DOHH2 (cell line): ENCODE results near the gene ABTB2.

ENCODE experiments used
- H3F3A ChIP-seq: fragments of 200-600 bp; sonication (generic), shearing (Covaris generic); 2 replicates; pipeline ENCODE4 v1.6.0; 2016; ENCODE audit warnings: antibody characterized with exemption, mild to moderate bottlenecking; ENCODE audit not compliant: control insufficient read depth, insufficient read depth
- H3K27ac ChIP-seq: fragments of 200-600 bp; sonication (generic); 2 replicates; pipeline ENCODE4 v1.5.1; 2014; ENCODE audit warnings: low read depth, mild to moderate bottlenecking, low read length, moderate library complexity
- H3K27me3 ChIP-seq: fragments of 200-600 bp; sonication (generic); 2 replicates; pipeline ENCODE4 v1.6.1; 2014; ENCODE audit warnings: mild to moderate bottlenecking, low read length, mixed read lengths; ENCODE audit not compliant: control insufficient read depth
- H3K36me3 ChIP-seq: fragments of 200-600 bp; sonication (generic); 2 replicates; pipeline ENCODE4 v1.6.1; 2014; ENCODE audit warnings: mild to moderate bottlenecking, low read length, moderate library complexity, mixed read lengths; ENCODE audit not compliant: control insufficient read depth
- H3K4me1 ChIP-seq: fragments of 200-600 bp; sonication (generic); 2 replicates; pipeline ENCODE4 v1.6.1; 2014; ENCODE audit warnings: mild to moderate bottlenecking, low read length, mixed read lengths; ENCODE audit not compliant: control insufficient read depth
- H3K4me2 ChIP-seq: fragments of 200-600 bp; sonication (generic); 2 replicates; pipeline ENCODE4 v1.6.0; 2014; ENCODE audit warnings: mild to moderate bottlenecking, low read length, moderate library complexity
- H3K4me3 ChIP-seq: fragments of 200-600 bp; sonication (generic); 2 replicates; pipeline ENCODE4 v1.5.1; 2014; ENCODE audit warnings: mild to moderate bottlenecking, low read length, mixed read lengths
- H3K79me2 ChIP-seq: fragments of 200-600 bp; sonication (generic); 2 replicates; pipeline ENCODE4 v1.6.1; 2014; ENCODE audit warnings: mild to moderate bottlenecking, low read length, mixed read lengths; ENCODE audit not compliant: control insufficient read depth
- H3K9me2 ChIP-seq: fragments of 200-600 bp; sonication (generic); replicated peaks from 2 replicates; pipeline ENCODE4 v1.6.1; 2014; ENCODE audit warnings: mild to moderate bottlenecking, low read length, mixed read lengths; ENCODE audit not compliant: control insufficient read depth
- H3K9me3 ChIP-seq: fragments of 200-600 bp; sonication (generic); 2 replicates; pipeline ENCODE4 v1.6.1; 2014; ENCODE audit warnings: antibody characterized with exemption, low read length, mixed read lengths; ENCODE audit not compliant: control insufficient read depth, insufficient read depth
- H4K20me1 ChIP-seq: fragments of 200-600 bp; sonication (generic); 2 replicates; pipeline ENCODE4 v1.6.0; 2014; ENCODE audit warnings: low read depth, mild to moderate bottlenecking, antibody characterized with exemption, low read length, moderate library complexity; ENCODE audit not compliant: control insufficient read depth, insufficient read depth
- CTCF ChIP-seq: fragments of 200-600 bp; sonication (generic); IDR thresholded peaks from one replicate; pipeline ENCODE4 v1.5.1; 2014; ENCODE audit warnings: antibody characterized with exemption, mild to moderate bottlenecking, low read depth, low read length; ENCODE audit not compliant: poor library complexity, severe bottlenecking
- EZH2phosphoT487 ChIP-seq: fragments of 200-600 bp; sonication (generic); IDR thresholded peaks from 2 replicates; pipeline ENCODE4 v1.6.1; 2017; ENCODE audit warnings: borderline replicate concordance, mild to moderate bottlenecking, antibody characterized with exemption, low read length, moderate library complexity, mixed read lengths

ABTB2 gene

DNA sequence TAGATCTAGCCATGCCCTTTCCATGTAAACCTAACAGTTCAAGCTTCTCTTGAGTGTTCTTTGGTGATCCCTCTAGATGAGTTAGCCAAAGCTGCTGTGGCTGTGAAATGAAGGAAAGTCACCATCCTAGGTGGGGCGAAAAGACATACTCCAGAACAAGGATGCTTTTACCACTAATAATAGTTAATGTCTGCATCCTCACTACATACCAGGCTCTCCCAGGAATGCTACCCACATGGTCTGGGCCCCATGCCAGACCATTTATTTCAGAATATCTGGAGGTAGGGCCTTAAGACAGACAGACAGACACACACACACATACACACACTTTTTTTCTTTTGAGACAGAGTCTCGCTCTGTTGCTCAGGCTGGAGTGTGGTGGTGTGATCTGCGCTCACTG lies 14.7 kb downstream of the ABTB2 start:
- Histone ChIP-seq H4K20me1 (no peaks in the 10 kb centered on the region), H3F3A (no peaks in the 10 kb centered on the region), H3K4me3 (no peak overlapping the region), H3K79me2 (no peaks in the 10 kb centered on the region), H3K27ac (no peak overlapping the region), H3K9me2 (no peaks in the 10 kb centered on the region), H3K27me3 (peaks cover 19% of the 10 kb centered on the region; the same call in 1 of the 2 replicates), H3K36me3 (no peaks in the 10 kb centered on the region), H3K4me2 (no peak overlapping the region), H3K4me1 (no peaks in the 10 kb centered on the region; the same call in 1 of the 2 replicates), H3K9me3 (no peaks in the 10 kb centered on the region)
- TF ChIP-seq CTCF (no peak), EZH2phosphoT487 (no peak)

- H3K9me2 ChIP-seq: no peaks in the 10 kb centered on the region
- peaks cover 15% of the 10 kb centered on the region; the same call in 1 of the 2 replicates for H3K27me3 ChIP-seq
- H4K20me1 ChIP-seq: no peaks in the 10 kb centered on the region
- no peaks in the 10 kb centered on the region for H3K9me3 ChIP-seq
- no peak overlapping the region for H3K4me3 ChIP-seq
- H3K36me3 ChIP-seq: no peaks in the 10 kb centered on the region
- H3F3A ChIP-seq: no peaks in the 10 kb centered on the region
- no peaks in the 10 kb centered on the region; the same call in 1 of the 2 replicates for H3K4me1 ChIP-seq
- no peak overlapping the region for H3K4me2 ChIP-seq
- H3K79me2 ChIP-seq: no peaks in the 10 kb centered on the region
- TF ChIP-seq CTCF (no peak), EZH2phosphoT487 (no peak)
- H3K27ac ChIP-seq: no peak overlapping the region
Observed at GRCh38 chr11:34341931-34342533, 15.8 kb downstream of the ABTB2 start.

GRCh38 chr11:34341096-34341495 lies 16.7 kb downstream of the ABTB2 start:
- H3K4me1 ChIP-seq: no peaks in the 10 kb centered on the region

More at GRCh38 chr11:34341096-34341495, 16.7 kb downstream of the ABTB2 start:
- no peaks in the 10 kb centered on the region for H3K79me2 ChIP-seq
- TF ChIP-seq EZH2phosphoT487 (no peak), CTCF (no peak)
- H4K20me1 ChIP-seq: no peaks in the 10 kb centered on the region
- H3K9me3 ChIP-seq: no peaks in the 10 kb centered on the region
- H3K27ac ChIP-seq: no peak overlapping the region
- no peaks in the 10 kb centered on the region for H3K36me3 ChIP-seq
- H3K27me3 ChIP-seq: peaks cover 9% of the 10 kb centered on the region; the same call in 1 of the 2 replicates
- H3F3A ChIP-seq: no peaks in the 10 kb centered on the region
- H3K4me3 ChIP-seq: no peak overlapping the region
- no peaks in the 10 kb centered on the region for H3K9me2 ChIP-seq
- H3K4me2 ChIP-seq: no peak overlapping the region
